ENCODE data around the gene PCDHGB4.

DNA sequence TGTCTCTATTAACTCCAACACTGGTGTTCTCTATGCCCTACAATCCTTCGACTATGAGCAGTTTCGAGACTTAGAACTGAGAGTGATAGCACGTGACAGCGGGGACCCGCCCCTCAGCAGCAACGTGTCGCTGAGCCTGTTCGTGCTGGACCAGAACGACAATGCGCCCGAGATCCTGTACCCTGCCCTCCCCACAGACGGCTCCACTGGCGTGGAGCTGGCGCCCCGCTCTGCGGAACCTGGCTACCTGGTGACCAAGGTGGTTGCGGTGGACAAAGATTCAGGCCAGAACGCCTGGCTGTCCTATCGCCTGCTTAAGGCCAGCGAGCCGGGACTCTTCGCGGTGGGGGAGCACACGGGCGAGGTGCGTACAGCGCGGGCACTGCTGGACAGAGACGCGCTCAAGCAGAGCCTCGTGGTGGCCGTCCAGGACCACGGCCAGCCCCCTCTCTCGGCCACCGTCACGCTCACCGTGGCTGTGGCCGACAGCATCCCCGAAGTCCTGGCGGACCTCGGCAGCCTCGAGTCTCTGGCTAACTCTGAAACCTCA, 35.3 kb downstream of the PCDHGB4 start:
- no peak for TF ChIP-seq ZNF8 (CRISPR knock-in tag; IDR thresholded peaks at IDR 0.05)
- TF ChIP-seq OSR1 (CRISPR knock-in tag; IDR thresholded peaks at IDR 0.05), result no peak
- no peak for TF ChIP-seq BACH2 (CRISPR knock-in tag; IDR thresholded peaks at IDR 0.05; ENCODE audit: borderline replicate concordance)
- TF ChIP-seq, protein P1, sequence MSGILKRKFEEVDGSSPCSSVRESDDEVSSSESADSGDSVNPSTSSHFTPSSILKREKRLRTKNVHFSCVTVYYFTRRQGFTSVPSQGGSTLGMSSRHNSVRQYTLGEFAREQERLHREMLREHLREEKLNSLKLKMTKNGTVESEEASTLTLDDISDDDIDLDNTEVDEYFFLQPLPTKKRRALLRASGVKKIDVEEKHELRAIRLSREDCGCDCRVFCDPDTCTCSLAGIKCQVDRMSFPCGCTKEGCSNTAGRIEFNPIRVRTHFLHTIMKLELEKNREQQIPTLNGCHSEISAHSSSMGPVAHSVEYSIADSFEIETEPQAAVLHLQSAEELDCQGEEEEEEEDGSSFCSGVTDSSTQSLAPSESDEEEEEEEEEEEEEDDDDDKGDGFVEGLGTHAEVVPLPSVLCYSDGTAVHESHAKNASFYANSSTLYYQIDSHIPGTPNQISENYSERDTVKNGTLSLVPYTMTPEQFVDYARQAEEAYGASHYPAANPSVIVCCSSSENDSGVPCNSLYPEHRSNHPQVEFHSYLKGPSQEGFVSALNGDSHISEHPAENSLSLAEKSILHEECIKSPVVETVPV (CRISPR knock-in tag; IDR thresholded peaks at IDR 0.05), result no peak
- no peak for TF ChIP-seq ZFP30 (CRISPR knock-in tag; IDR thresholded peaks at IDR 0.05)
- TF ChIP-seq, protein P2, sequence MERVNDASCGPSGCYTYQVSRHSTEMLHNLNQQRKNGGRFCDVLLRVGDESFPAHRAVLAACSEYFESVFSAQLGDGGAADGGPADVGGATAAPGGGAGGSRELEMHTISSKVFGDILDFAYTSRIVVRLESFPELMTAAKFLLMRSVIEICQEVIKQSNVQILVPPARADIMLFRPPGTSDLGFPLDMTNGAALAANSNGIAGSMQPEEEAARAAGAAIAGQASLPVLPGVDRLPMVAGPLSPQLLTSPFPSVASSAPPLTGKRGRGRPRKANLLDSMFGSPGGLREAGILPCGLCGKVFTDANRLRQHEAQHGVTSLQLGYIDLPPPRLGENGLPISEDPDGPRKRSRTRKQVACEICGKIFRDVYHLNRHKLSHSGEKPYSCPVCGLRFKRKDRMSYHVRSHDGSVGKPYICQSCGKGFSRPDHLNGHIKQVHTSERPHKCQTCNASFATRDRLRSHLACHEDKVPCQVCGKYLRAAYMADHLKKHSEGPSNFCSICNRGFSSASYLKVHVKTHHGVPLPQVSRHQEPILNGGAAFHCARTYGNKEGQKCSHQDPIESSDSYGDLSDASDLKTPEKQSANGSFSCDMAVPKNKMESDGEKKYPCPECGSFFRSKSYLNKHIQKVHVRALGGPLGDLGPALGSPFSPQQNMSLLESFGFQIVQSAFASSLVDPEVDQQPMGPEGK (CRISPR knock-in tag; IDR thresholded peaks at IDR 0.05; ENCODE audit: borderline replicate concordance), result no peak
- TF ChIP-seq, protein P3, sequence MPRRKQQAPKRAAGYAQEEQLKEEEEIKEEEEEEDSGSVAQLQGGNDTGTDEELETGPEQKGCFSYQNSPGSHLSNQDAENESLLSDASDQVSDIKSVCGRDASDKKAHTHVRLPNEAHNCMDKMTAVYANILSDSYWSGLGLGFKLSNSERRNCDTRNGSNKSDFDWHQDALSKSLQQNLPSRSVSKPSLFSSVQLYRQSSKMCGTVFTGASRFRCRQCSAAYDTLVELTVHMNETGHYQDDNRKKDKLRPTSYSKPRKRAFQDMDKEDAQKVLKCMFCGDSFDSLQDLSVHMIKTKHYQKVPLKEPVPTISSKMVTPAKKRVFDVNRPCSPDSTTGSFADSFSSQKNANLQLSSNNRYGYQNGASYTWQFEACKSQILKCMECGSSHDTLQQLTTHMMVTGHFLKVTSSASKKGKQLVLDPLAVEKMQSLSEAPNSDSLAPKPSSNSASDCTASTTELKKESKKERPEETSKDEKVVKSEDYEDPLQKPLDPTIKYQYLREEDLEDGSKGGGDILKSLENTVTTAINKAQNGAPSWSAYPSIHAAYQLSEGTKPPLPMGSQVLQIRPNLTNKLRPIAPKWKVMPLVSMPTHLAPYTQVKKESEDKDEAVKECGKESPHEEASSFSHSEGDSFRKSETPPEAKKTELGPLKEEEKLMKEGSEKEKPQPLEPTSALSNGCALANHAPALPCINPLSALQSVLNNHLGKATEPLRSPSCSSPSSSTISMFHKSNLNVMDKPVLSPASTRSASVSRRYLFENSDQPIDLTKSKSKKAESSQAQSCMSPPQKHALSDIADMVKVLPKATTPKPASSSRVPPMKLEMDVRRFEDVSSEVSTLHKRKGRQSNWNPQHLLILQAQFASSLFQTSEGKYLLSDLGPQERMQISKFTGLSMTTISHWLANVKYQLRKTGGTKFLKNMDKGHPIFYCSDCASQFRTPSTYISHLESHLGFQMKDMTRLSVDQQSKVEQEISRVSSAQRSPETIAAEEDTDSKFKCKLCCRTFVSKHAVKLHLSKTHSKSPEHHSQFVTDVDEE (CRISPR knock-in tag; IDR thresholded peaks at IDR 0.05), result no peak
- TF ChIP-seq SNAI2 (CRISPR knock-in tag; IDR thresholded peaks at IDR 0.05), result no peak
- no peak for TF ChIP-seq ZFP3 (CRISPR knock-in tag; IDR thresholded peaks at IDR 0.05)

All from SK-N-SH treated with all-trans-retinoic acid at 6 μM for 48 hours (cell line).